Activated CD4-positive, alpha-beta T cell treated with anti-CD3 and anti-CD28 coated beads, Interleukin-2, amount 10 ng/mL, durations not matched to agents 24 days and 14 days (primary cell): ENCODE measurements around the gene SLC6A3. TPM values are rescaled to one million over a fixed set of nuclear protein-coding genes. Genes with fewer than 3 reads are reported as not detected.

ENCODE experiments used
- DNase-seq: peaks from one replicate; pipeline ENCODE4 v3.0.0; 2022
- H3K27ac Mint-ChIP-seq: one replicate; pipeline ENCODE4 v1.8.0; 2022; ENCODE audit warnings: mild to moderate bottlenecking, mixed read lengths
- H3K27me3 Mint-ChIP-seq: one replicate; pipeline ENCODE4 v1.8.0; 2022; ENCODE audit warnings: mixed read lengths
- H3K36me3 Mint-ChIP-seq: one replicate; pipeline ENCODE4 v1.8.0; 2022; ENCODE audit warnings: low read depth, mild to moderate bottlenecking, mixed read lengths
- H3K4me1 Mint-ChIP-seq: one replicate; pipeline ENCODE4 v1.8.0; 2021; ENCODE audit warnings: mixed read lengths
- H3K4me3 Mint-ChIP-seq: one replicate; pipeline ENCODE4 v1.8.0; 2022; ENCODE audit warnings: mild to moderate bottlenecking, moderate library complexity, mixed read lengths
- H3K9me3 Mint-ChIP-seq: one replicate; pipeline ENCODE4 v1.8.0; 2021; ENCODE audit warnings: mixed read lengths
- intact Hi-C: fragments of 100-400 bp; cut with micrococcal nuclease; formaldehyde crosslinking; loops from one replicate; pipeline ENCODE4 v1.15.1; 2023
- total RNA-seq: library from RNA; stranded (reverse); gene quantifications from 2 replicates; pipeline ENCODE4 v1.2.3, GENCODE V29; 2022

The SLC6A3 gene
- total RNA-seq, 1 donor from 2014 or later: not detected

DNA sequence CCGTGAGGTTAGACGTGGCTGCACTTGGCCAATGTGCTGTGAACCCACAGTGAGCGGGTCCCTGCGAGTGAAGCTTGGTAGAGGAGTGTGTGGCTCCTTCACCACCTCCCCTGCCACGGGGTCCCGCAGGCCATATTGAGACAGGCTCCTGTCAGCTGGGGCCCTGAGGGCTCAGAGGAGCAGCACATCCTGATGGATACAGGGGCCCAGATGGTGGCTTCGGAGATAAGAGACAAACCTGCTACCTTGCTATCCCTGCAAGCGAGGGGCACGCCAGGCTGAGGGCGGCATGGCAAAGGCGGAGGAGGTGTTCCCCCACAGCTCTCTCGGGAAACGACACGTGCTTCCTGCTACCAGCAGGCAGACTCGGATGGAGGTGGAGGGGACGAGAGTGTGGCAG, 33.1 kb downstream of the SLC6A3 start:
- Mint-ChIP-seq H3K27ac (no peak overlapping the region), H3K4me1 (peaks cover 2% of the 10 kb centered on the region), H3K27me3 (peaks cover 1% of the 10 kb centered on the region), H3K4me3 (no peak overlapping the region), H3K36me3 (no peaks in the 10 kb centered on the region), H3K9me3 (no peaks in the 10 kb centered on the region)
- DNase-seq: no peak
- intact Hi-C loops: no loop called here

DNA sequence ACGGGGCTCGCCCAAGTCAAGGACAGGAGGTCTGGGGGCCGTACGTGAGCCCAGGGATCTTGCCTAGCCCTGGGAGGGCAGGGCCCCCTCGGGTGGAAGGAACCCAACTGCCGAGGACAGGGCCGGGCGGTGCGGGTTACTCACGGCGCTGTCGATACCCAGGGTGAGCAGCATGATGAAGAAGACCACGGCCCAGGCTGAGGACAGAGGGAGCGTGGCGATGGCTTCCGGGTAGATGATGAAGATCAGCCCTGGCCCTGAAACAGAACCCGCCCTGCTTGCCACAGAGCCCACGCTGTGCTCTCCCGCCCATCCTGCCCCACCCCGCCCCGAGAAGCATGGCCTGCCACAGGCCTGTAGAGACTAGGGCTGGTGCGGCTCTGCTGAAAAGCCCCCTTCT, 34.1 kb downstream of the SLC6A3 start:
- Mint-ChIP-seq H3K4me3 (no peak overlapping the region), H3K36me3 (no peaks in the 10 kb centered on the region), H3K9me3 (no peaks in the 10 kb centered on the region), H3K4me1 (peaks cover 2% of the 10 kb centered on the region), H3K27ac (no peak overlapping the region), H3K27me3 (peaks cover 1% of the 10 kb centered on the region)
- intact Hi-C loops: no loop called here
- no peak for DNase-seq

DNA sequence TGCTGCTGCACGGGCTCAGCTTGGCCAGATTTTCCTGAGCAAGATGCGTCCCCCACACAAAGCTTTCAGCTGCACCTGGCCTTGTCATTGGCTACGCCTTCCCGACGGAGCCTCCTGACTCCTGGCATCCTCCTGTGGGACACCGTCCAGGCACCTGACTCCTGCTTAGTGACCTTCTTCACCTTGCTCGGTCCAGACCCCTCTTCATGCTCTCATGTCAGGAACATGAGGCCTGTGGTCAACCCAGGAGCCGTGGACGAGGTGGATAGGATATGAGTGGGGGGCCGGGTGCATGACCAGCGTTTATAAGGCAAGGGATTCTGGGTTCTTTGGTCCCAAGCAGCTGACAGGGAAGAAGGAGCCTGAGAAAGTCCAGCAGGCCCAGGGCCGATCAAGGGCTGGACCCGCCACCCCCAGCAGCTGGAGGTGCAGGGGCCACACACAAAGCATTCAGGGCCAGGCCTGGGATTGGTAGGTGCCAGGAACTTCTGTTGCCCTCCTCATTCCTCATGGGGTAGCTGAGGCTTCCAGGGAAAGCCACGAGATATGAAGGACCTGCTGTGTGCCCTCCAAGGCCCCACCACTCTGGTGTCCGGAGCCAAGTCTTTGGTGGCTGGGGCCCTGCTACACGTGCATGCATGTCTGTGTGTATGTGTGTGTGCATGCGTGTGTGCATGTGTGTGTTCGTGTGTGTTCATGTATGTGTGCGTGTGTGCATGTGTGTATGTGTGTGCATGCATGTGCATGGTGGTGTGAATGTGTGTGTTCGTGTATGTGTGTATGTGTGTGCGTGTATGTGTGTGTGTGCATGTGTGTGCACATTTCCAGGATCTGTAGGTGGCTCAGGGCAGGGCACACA, 34.9 kb downstream of the SLC6A3 start:
- no peak overlapping the region for H3K27ac Mint-ChIP-seq
- H3K4me1 Mint-ChIP-seq: peaks cover 2% of the 10 kb centered on the region
- H3K27me3 Mint-ChIP-seq: peaks cover 1% of the 10 kb centered on the region
- no peaks in the 10 kb centered on the region for H3K9me3 Mint-ChIP-seq
- H3K36me3 Mint-ChIP-seq: no peaks in the 10 kb centered on the region
- no peak overlapping the region for H3K4me3 Mint-ChIP-seq
- intact Hi-C loops: no loop called here
- no peak for DNase-seq

DNA sequence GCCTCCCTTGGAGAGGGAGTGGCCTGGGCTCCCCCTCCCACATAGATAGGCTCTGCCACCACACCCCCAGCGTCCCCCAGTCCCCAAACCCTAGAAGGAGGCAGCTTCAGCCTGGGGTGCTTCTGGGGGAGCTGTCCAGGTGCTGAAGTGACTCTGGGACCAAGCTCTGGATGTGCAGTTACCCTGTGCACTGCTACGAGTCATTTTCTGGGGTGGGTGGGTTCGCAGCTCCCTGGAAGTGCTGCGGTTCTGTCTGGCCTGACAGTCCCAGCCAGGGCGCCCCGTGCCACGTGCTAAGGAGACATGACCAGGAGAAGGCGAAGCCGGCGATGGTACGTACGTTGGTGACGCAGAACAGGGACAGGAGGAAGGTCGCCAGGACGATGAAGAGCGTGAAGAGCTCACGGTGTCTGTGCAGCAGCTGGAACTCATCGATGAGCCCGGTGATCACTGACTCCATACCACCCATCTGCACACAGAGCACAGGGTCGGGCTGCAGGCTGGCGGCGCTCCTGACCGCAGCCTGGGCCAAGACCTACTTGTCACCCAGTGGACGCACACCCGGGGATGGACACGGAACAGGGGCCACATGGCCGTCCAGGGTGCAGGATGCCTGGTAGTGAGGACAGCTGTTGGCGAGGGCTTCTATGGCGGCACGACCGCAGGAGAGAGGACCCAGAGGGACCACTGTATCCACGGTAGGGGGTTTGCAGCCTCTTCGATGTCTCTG, 35.7 kb downstream of the SLC6A3 start:
- Mint-ChIP-seq H3K36me3 (no peaks in the 10 kb centered on the region), H3K27me3 (peaks cover 1% of the 10 kb centered on the region), H3K9me3 (no peaks in the 10 kb centered on the region), H3K4me3 (no peak overlapping the region), H3K4me1 (peaks cover 2% of the 10 kb centered on the region), H3K27ac (no peak overlapping the region)
- peak; percentile 79 for DNase-seq
- intact Hi-C loops: no loop called here

DNA sequence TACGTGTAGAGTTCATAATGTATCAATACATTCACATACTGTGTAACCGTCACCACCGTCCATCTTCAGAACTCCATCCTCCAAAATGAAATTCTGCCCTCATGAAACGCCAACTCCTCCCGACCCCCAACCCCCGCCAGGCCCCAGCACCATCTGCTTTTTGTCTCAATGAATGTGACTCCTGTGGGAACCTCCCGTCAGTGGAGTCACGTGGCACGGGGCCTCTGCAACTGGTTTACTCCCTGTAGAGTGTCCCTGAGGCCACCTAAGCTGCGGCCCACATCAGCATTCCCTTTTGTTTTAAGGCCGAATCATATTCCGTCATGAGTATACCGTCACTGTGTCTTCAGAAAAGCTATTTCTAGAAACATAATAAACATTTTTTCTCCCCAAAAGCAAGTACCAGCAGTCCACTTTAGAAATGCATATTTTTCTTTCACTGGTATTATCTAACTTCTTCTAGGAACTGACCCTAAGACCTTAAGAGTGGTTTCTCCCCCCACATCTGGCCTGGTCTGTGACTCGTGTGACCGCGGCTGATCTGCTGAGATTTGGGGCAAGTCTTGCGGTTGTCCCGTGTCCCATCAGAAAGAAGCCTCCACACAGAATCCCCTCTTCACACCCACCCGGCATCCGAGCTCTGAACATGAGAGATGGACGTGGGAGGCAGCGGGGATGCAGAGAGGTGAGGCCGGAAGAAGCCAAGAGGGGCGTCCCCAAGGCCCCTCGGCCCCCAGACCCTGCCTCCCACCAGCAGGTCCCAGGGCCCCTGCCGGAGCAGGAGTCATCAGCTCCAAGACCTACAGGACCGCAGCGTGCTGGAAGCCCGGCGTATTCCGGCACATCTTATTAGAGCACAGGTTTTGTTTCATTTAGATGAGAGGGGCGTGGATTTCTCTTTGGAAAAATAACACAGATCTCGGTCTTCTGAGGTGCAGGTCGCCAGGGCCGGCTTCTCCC, 38.3 kb downstream of the SLC6A3 start:
- Mint-ChIP-seq H3K27me3 (peaks cover 1% of the 10 kb centered on the region), H3K4me1 (peaks cover 2% of the 10 kb centered on the region)
- intact Hi-C loops: no loop called here

DNA sequence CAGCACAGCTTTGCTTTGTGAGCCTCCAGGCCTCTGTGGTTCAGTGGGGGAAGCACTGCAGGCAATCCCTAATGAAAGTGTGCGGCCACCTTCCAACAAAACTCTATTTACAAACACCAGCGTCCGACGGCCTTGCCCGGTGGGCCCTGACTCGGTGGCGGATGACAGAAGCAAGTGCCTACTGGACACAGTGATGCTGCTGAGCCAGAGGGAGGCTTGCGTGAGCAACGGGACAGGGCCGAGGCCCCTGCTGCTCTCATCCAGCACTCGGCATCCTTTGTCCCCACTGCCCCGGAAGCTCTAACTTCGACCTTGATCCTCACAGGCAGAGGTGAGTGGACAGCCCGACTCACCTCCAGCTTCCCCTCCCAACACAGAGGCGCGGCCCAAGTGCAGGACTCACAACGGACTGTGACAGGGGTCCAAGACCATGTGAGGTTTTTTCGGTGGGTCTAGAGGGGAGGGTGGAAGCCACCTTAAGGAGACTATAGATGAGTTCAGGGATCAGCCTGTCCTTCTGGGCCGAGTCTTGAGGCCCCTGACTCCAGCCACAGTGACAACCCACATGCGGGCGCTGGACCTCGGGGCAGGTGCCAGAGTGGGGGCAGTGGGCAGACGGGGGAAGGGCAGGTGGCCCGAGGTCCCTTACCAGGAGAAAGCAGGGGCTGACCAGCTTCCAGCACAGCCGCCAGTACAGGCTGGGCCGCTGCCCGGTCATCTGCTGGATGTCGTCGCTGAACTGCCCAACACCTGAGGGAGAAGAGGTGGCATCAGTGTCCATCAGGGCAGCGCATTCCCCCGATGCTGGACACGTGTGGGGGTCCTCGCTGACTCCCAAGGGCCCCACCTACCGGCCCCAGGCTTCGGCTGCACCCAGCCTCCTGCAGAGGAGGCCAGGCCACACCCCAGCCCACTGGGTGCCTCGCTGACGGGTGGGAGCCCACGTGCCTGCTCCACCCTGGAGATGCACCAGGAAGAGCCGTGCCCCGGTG, 39.4 kb downstream of the SLC6A3 start:
- H3K4me1 Mint-ChIP-seq: peaks cover 2% of the 10 kb centered on the region
- H3K36me3 Mint-ChIP-seq: no peaks in the 10 kb centered on the region
- intact Hi-C loops: no loop called here
- peaks cover 3% of the 10 kb centered on the region for H3K27me3 Mint-ChIP-seq
- no peak for DNase-seq
- H3K4me3 Mint-ChIP-seq: no peak overlapping the region
- H3K27ac Mint-ChIP-seq: no peak overlapping the region
- H3K9me3 Mint-ChIP-seq: no peaks in the 10 kb centered on the region

More for the DNA sequence above, 38.3 kb downstream of the SLC6A3 start:
- H3K27ac Mint-ChIP-seq: no peak overlapping the region
- H3K9me3 Mint-ChIP-seq: no peaks in the 10 kb centered on the region
- DNase-seq: no peak
- H3K4me3 Mint-ChIP-seq: no peak overlapping the region
- no peaks in the 10 kb centered on the region for H3K36me3 Mint-ChIP-seq

DNA sequence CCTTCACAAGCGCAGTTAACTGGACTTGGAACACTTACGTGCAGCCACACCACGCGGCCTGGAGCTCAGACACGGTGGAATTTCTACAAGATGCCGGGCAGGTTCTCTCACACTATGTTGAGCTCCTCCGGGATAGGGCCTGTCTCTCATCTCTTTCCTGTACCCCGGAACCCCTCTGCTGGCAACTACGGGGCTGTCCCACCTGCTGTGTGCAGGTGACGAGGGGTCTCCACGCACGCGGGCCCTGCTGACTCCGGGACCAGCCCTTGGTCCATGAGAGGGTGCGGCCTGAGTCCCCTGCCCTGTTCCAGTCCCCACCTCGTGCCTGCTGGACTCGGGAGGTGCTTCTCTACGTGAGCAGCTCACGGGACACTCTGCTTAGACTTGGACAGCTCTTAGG, 40.1 kb downstream of the SLC6A3 start:
- H3K27ac Mint-ChIP-seq: no peak overlapping the region
- DNase-seq: no peak
- peaks cover 3% of the 10 kb centered on the region for H3K27me3 Mint-ChIP-seq
- H3K36me3 Mint-ChIP-seq: no peaks in the 10 kb centered on the region
- no peaks in the 10 kb centered on the region for H3K9me3 Mint-ChIP-seq
- peaks cover 2% of the 10 kb centered on the region for H3K4me1 Mint-ChIP-seq
- intact Hi-C loops: no loop called here
- H3K4me3 Mint-ChIP-seq: no peak overlapping the region

DNA sequence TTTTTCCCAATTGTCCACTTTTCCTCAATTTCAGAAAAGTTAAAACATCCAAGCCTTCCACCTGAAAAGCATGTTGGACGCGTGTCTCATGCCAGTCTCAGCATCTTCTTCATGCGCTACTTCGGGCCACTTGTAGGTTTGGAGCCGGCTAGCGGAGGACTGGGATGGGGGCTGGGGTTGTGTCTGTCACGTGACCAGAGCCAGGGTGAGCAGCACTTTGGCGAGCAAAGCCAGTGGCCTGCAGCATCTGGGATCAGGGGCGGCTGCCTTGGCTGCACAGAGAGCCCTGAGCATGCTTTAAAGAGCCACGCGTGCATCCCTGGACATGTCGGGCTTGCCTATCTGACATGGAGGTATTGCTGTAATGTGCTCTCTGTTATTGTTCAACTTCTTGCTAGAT, 41.2 kb downstream of the SLC6A3 start:
- no peak overlapping the region for H3K4me3 Mint-ChIP-seq
- H3K4me1 Mint-ChIP-seq: peaks cover 2% of the 10 kb centered on the region
- H3K27me3 Mint-ChIP-seq: peaks cover 3% of the 10 kb centered on the region
- no peak for DNase-seq
- intact Hi-C loops: no loop called here
- H3K36me3 Mint-ChIP-seq: no peaks in the 10 kb centered on the region
- H3K9me3 Mint-ChIP-seq: no peaks in the 10 kb centered on the region
- H3K27ac Mint-ChIP-seq: no peak overlapping the region

DNA sequence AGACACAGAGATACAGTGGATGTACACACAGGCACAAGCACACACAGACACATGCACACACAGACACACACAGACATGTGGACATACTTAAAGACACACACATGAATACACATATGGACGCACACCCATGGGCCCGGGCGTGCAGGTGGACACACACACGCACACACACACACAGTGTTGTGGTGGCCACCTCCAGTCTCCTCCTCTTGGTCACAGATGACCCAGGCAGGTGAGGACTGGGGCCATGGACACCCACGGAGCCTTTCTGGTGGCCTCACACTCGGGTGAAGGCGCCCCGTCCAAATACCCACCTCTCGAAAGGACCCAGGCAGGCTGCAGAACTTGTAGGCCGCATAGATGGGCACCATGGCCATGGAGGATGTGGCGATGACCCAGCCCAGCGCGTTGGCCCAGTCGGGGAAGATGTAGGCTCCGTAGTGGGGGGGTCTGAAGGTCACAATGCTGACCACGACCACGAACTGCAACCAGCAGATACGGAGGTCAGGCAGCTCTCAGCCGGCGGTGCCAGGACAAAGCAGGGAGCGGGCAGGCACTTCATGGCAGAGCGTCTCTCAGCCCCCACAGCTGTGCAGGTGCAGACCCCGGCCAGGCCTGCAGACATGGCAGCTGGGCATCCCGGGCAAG, 42.5 kb downstream of the SLC6A3 start:
- Mint-ChIP-seq H3K4me1 (no peaks in the 10 kb centered on the region), H3K27ac (no peak overlapping the region), H3K9me3 (no peaks in the 10 kb centered on the region), H3K27me3 (peaks cover 5% of the 10 kb centered on the region), H3K4me3 (no peak overlapping the region), H3K36me3 (no peaks in the 10 kb centered on the region)
- intact Hi-C loops: no loop called here
- DNase-seq: no peak

DNA sequence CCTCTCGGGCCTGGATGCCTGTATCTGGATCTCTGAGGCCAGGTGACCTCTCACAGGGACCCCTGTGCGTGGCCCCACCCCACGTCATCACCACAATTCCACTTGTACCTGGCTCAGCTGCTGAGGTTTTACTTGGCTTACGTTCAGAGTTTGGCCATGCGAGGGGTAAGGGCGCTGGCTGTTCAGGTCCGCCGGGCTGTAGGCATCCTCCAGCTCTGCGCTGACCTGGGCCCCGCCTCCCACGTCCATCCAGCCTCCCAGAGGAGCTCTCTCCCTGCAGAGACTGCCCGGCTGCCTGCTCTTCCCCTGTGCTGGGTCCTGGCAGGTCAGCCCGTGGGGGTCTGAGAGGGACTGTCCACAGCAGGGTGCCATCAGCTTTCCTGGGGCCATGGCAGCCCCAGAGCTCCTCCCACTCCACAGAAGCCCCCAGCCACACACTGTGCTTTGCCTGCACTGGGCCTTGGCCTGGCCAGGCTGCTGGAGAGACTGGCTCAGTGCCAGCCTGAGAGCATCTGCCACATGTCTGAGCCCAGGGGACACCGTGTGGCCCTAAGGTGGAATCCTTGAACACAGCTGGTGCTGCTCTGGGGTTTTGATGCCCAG, 43.6 kb downstream of the SLC6A3 start:
- no peak overlapping the region for H3K27ac Mint-ChIP-seq
- intact Hi-C loops: no loop called here
- H3K9me3 Mint-ChIP-seq: no peaks in the 10 kb centered on the region
- H3K27me3 Mint-ChIP-seq: peaks cover 7% of the 10 kb centered on the region
- H3K4me3 Mint-ChIP-seq: no peak overlapping the region
- no peaks in the 10 kb centered on the region for H3K36me3 Mint-ChIP-seq
- no peak for DNase-seq
- H3K4me1 Mint-ChIP-seq: no peaks in the 10 kb centered on the region

DNA sequence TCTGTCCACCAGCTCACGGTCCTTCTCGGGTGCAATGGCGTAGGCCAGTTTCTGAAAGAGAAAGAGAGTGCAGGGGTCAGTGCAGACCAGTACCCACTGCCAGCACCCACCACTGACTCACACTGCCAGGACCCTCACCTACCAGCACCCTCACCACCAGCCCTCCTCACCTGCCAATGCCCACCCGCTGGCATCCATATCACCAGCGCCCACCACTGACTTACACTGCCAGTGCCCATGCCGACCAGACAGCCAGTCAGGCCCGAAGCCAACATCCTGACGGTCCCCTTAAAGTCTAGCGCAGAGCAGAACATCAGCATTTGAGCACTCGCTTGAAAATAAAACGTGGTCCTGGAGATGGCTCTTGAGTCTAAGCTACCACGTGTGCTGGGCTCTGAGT, 44.3 kb downstream of the SLC6A3 start:
- Mint-ChIP-seq H3K4me3 (no peak overlapping the region), H3K27me3 (peaks cover 7% of the 10 kb centered on the region), H3K4me1 (no peaks in the 10 kb centered on the region), H3K27ac (no peak overlapping the region), H3K9me3 (no peaks in the 10 kb centered on the region), H3K36me3 (no peaks in the 10 kb centered on the region)
- no peak for DNase-seq
- intact Hi-C loops: no loop called here

DNA sequence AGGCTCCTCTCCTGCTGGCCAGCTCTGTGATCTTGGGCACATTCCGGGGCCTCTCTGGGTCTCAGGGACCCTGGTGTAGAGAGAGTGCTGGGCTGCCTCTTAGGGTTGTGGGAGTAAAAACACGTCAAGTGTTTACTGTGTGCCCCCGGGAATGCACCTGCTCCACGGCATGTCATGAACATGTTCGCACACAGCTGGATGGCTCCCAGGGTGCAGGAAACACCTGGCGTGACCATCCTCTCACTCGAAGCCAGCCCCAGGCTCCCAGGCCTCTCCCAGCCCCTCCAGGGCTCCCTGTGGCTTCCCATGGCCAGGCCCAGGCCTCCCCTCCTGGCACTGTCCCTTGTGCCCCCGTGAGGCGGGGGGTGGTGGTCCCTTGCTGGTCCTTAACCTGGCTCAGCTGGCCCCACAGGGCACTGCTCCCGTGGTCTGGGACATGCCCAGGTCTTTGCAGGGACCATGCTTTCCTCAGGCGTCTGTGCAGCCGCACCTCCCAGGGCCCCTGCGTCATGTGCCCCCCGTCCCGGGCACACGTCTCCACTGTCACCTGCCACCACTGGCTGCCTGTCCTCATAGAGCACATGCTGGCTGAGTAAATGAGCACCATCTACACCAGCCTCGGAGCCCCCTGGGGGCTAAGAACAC, 44.9 kb downstream of the SLC6A3 start:
- Mint-ChIP-seq H3K27ac (no peak overlapping the region), H3K36me3 (no peaks in the 10 kb centered on the region), H3K4me3 (no peak overlapping the region), H3K4me1 (no peaks in the 10 kb centered on the region), H3K27me3 (peaks cover 7% of the 10 kb centered on the region), H3K9me3 (no peaks in the 10 kb centered on the region)
- DNase-seq: no peak
- intact Hi-C loops: no loop called here
